HG02798 (cell line): ENCODE measurements around the gene MEGF8.
"Not testable (repeated sequence)": the region's sequence is repeated elsewhere in the genome, so short reads cannot be mapped to it uniquely, and the experiment has no call there.

Source experiments
- ATAC-seq: cut with Tn5 transposase; IDR thresholded peaks from one replicate; pipeline ENCODE4 v1.9.1; 2021; ENCODE audit warnings: mild to moderate bottlenecking; ENCODE audit not compliant: unreplicated experiment, poor library complexity

The MEGF8 gene

DNA sequence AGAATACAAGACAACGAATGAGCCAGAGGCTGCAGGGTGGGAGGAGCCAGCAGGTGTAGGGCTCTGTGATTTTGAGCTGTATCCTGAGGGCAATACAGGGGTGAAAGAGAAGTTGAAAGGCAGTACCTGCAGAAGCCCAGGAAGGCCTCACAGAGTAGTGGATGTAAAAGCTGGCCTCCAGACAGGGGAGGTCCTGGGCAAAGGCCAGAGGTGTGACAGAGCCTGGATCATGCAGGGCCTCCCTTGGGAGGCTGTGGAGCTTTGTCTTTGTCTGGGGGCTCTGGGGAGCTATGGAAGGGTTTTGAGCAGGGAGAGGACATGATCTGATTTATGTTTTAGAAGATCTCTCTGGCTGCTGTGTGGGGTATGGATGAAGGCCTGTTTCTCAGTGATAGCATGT lies 2.7 kb downstream of the MEGF8 start:
- no peak for ATAC-seq

- ATAC-seq = no peak
Observed at GRCh38 chr19:42328854-42329253, 3.4 kb downstream of the MEGF8 start.

- ATAC-seq = no peak
Observed at GRCh38 chr19:42330241-42330711, 4.8 kb downstream of the MEGF8 start.

DNA sequence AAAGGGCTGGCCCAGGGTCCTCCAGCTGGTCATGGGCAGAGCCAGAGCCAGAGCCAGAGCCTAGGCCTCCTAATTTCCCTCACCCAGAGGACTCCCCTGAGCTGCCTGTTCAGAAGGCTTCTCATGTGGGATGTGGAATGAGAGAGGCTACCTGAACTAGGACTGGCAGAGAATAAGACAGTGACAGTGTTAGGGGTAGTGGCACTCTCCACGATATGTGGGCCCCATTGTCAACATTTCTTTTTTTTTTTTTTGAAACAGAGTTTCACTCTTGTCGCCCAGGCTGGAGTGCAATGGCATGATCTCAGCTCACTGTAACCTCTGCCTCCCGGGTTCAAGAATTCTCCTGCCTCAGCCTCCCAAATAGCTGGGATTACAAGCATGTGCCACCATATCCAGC lies 5.9 kb downstream of the MEGF8 start:
- not testable (repeated sequence) for ATAC-seq

DNA sequence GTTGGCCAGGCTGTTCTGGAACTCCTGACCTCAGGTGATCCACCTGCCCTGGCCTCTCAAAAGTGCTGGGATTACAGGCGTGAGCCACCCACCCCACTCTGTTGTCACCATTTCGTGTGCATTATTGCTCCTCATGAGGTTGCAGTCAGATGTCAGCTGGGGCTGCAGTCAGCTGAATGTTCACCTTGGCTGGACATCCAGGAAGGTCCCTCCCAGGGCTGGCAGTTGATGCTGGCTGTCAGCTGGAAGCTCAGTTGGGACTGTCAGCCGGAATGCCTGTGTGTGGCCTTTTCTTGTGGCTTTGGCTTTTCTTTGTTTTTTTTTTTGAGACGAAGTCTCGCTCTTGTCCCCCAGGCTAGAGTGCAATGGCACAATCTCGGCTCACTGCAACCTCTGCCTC lies 6.6 kb downstream of the MEGF8 start:
- no peak for ATAC-seq

GRCh38 chr19:42333018-42333417 lies 7.6 kb downstream of the MEGF8 start:
- ATAC-seq = no peak

GRCh38 chr19:42333975-42334696 lies 8.7 kb downstream of the MEGF8 start:
- no peak for ATAC-seq

DNA sequence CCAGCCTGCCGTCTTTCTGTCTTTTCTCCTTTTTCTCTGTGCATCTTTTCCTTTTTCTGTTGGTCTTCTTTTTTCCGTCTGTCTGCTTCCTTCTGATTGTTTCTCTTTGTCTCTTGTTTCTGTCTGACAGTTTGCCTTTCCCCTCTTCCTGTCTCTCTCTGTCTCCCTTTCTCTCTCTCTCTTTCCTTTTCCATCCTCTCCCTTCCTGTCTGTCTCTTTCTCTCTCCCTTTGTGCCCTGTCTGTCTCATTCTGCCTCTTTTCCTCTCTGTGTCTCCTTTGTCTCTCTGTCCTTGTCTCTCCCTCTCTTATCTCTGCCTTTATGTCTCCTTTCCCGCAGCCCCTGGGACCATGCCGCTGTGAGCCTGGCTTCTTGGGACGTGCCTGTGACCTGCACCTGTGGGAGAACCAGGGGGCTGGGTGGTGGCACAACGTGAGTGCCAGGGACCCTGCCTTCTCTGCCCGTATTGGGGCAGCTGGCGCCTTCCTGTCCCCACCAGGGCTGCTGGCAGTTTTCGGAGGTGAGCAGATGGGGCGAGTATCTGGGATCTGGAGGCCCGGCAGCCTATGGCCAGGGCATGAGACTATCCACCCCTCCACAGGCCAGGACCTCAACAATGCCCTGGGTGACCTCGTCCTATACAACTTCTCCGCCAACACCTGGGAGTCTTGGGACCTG lies 9.4 kb downstream of the MEGF8 start:
- ATAC-seq = no peak

DNA sequence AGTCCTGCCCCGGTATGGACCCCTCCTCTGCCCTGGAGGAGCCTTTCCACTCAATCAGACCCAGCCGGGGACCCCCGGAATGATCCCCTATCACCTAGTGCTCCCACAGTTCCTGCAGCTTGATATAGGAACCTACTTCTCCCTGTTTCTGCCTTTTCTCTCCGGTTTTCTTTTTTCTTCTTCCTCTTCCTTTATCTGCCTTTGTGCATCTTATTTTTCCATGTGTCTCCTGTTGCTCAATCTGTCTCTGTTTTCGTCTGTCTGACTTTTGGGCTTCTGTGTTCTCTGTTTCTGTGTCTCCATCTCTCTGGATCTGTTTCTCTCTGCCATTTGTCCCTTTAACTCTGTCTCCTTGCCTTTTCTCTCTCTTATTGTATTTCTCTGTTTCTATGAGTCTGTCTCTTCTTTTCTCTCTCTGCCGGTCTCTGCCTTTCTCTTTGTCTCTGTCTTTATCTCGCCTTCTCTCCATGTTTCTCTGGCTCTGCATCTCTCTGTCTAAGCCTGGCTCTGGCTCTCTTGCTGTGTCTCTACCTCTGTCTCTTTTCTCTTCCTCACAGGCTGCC lies 10.0 kb downstream of the MEGF8 start:
- no peak for ATAC-seq

GRCh38 chr19:42335971-42336370 lies 10.5 kb downstream of the MEGF8 start:
- ATAC-seq = no peak

DNA sequence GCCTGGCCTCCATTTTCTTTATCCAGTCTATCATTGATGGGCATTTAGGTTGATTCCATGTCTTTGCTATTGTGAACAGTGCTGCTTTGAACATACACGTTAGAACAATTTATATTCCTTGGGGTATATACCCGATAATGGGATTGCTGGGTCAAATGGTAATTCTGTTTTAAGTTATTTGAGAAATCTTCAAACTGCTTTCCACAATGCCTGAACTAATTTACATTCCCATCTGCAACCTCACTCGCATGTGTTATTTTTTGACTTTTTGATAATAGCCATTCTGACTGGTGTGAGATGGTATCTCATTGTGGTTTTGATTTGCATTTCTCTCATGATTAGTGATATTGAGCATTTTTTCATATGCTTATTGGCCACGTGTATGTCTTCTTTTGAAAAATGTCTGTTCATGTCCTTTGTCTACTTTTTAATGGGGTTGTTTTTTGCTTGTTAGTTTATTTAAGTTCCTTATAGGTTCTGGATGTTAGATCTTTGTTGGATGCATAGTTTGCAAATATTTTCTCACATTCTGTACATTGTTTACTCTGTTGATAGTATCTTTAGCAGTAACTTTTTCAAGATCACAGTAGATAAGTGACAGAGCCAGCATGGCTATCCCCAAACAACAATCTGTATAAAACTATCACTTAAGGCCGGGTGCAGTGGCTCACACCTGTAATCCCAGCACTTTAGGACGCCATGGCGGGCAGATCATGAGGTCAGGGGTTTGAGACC lies 13.9 kb downstream of the MEGF8 start:
- ATAC-seq = not testable (repeated sequence)

GRCh38 chr19:42339922-42340321 lies 14.5 kb downstream of the MEGF8 start:
- ATAC-seq = not testable (repeated sequence)

DNA sequence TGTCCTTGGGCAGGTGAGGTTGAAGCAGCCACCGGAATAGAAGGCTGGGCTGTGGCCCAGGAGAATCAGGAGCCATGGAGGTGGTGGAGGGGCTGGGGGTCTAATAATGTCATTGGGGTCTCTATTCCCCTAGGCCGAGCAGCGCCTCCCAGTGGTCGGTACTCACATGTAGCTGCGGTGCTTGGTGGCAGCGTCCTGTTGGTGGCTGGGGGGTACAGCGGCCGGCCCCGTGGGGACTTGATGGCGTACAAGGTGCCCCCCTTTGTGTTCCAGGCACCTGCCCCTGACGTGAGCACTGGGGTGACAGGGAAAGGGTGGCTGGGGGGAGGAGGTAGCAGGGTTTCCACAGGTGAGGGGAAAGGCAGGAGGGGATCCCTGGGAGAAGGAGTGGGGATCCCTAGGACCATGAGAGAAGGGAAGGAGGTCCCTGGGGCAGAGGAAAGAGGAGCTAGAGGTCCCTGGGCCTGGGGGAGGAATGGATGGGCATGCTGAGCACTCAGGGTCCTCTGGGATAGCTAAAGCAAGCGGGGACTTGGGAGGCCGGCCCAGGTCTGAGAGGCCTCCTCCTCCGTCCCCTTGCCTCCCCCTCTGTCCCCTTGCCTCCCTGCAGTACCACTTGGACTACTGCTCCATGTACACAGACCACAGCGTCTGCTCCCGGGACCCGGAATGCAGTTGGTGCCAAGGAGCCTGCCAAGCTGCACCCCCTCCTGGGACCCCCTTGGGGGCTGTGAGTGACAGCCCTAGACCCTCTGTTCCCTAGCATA lies 18.1 kb downstream of the MEGF8 start:
- ATAC-seq = no peak

DNA sequence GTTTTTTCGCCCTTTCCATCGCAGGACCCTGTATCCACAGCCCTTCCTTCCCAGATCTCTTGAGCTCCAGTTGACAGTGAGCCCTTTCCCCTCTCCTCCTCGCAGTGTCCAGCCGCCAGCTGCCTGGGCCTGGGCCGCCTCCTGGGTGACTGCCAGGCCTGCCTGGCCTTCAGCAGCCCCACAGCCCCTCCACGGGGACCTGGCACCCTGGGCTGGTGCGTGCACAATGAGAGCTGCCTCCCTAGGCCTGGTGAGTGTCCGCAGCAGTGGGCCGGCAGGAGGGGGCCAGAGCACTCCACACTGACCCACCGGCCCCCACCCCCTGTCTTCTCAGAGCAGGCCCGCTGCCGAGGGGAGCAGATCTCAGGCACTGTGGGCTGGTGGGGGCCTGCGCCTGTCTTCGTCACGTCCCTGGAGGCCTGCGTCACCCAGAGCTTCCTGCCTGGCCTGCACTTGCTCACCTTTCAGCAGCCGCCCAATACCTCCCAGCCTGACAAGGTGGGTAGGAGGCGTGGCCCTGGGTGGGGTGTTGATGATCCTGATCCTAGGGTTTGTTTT lies 19.0 kb downstream of the MEGF8 start:
- no peak for ATAC-seq

DNA sequence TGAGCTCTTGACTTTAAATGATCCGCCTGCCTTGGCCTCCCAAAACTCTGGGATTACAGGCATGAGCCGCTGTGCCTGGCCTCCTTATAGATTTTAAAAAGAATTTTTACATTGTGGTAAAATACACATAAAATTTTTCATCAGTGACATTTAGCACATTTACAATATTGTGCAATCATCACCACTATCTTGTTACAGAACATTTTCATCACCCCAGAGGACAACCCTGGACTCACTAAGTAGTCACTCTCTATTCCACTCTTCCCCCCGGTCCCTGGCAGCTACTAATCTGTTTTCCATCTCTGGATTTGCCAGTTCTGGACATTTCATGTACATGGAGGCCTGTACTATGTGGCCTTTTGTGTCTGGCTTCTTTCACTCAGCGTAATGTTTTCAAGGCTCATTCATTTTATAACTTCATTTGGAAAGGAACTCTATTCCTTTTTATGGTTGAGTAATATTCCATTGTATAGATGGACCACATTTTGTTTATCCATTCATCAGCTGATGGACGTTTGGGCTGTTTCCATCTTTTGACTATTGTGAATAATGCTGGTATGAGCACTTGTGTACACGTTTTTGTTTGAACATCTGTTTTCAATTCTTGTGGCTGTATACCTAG lies 19.9 kb downstream of the MEGF8 start:
- ATAC-seq = no peak

DNA sequence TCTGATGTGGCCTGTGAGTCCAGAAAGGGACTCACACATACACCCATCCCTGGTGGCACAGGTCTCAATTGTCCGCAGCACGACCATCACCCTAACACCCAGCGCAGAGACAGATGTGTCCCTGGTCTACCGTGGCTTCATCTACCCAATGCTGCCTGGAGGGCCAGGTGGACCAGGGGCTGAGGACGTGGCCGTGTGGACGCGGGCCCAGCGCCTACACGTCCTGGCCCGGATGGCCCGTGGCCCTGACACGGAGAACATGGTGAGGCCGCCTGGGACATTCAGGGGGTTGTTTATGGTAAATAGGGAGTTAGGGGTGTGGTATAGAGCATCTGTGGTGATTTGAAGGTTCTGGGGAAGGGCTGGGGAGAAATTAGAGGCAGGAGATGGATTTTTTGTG lies 22.8 kb downstream of the MEGF8 start:
- no peak for ATAC-seq

- no peak for ATAC-seq
Observed at GRCh38 chr19:42349378-42350107, 24.1 kb downstream of the MEGF8 start.

DNA sequence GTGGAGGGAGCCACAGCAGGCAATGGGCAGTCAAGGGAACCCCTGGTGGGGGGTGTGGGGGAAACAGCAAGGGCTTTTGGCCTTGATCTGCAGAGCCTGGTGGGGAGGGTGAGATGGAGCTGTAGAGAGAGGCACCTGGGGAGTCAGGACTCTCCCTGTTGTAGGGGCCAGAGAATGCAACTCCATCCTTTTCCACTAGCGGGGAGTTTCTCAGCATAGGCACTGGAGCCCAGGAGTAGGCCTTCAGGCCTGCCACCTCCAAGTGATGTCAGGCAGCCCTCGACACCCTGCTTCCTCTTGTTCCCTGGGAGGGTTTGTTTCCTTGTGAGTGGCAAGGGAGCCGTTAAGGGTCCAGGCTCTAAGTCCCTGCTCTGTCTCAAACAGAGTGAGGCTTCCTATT lies 25.0 kb downstream of the MEGF8 start:
- ATAC-seq = no peak
